Measurements from ENCODE around the gene PDSS2.

The PDSS2 gene

GRCh38 chr6:107443608-107444267 is 15.6 kb downstream of the PDSS2 start:
- Histone ChIP-seq H2BK12ac (ENCODE audit: low read length) (no peak overlapping the region), H2AK5ac (ENCODE audit: low read depth, low read length) (no peak overlapping the region), H2BK120ac (ENCODE audit: low read depth, low read length) (no peak overlapping the region), H2BK15ac (ENCODE audit: low read length) (no peak overlapping the region), H3K9me3 (replicated peaks in 1 of 2; ENCODE audit: control insufficient read depth in 2 of 2, insufficient read depth in 1 of 2, low read depth in 1 of 2, low read length in 2 of 2) (peaks cover 7 to 10% of the 10 kb centered on the region in 2 donors), H3K18ac (ENCODE audit: low read length) (no peak overlapping the region), H4K91ac (ENCODE audit: low read depth, low read length, poor library complexity) (no peak overlapping the region), H3K27me3 (ENCODE audit: control insufficient read depth in 3 of 3, insufficient read depth in 3 of 3, low read depth in 1 of 3, low read length in 3 of 3) (no peaks in the 10 kb centered on the region), H2BK5ac (ENCODE audit: low read length) (no peak overlapping the region), H3K4me1 (ENCODE audit: control insufficient read depth in 2 of 2, insufficient read depth in 1 of 2, low read depth in 1 of 2, low read length in 2 of 2) (no peaks in the 10 kb centered on the region), H3K4me2 (ENCODE audit: insufficient read depth, low read length, poor library complexity, severe bottlenecking) (no peak overlapping the region), H3K36me3 (replicated peaks in 1 of 2; ENCODE audit: control insufficient read depth in 2 of 2, insufficient read depth in 2 of 2, low read length in 2 of 2) (no peaks in the 10 kb centered on the region), H3K27ac (replicated peaks; ENCODE audit: low read length) (no peak overlapping the region), H3K9ac (ENCODE audit: low read depth, low read length, poor library complexity) (no peak overlapping the region), H3K4me3 (ENCODE audit: low read length in 2 of 2) (no peak overlapping the region), H3K79me1 (ENCODE audit: low read depth, low read length) (peaks cover 3% of the 10 kb centered on the region), H3K4ac (ENCODE audit: low read length) (no peak overlapping the region), H4K8ac (ENCODE audit: low read depth, low read length) (no peak overlapping the region), H3K14ac (ENCODE audit: low read length) (no peak overlapping the region), H3K23ac (ENCODE audit: low read depth, low read length, poor library complexity) (no peak overlapping the region), H2AFZ (ENCODE audit: low read length) (no peak overlapping the region)
- WGBS, 2 donors (ENCODE audit: extremely low coverage in 2 of 2, insufficient read length in 2 of 2, insufficient replicate concordance in 1 of 2), result no CpG with 5 or more reads among the region's 7 CpGs
- DNase-seq (ENCODE audit: low spot score), result no peak

GRCh38 chr6:107442938-107443607 is 16.3 kb downstream of the PDSS2 start:
- Histone ChIP-seq H2BK120ac (ENCODE audit: low read depth, low read length) (no peak overlapping the region), H2BK15ac (ENCODE audit: low read length) (no peak overlapping the region), H3K4me2 (ENCODE audit: insufficient read depth, low read length, poor library complexity, severe bottlenecking) (no peak overlapping the region), H3K4me1 (ENCODE audit: control insufficient read depth in 2 of 2, insufficient read depth in 1 of 2, low read depth in 1 of 2, low read length in 2 of 2) (no peaks in the 10 kb centered on the region), H4K8ac (ENCODE audit: low read depth, low read length) (no peak overlapping the region), H3K23ac (ENCODE audit: low read depth, low read length, poor library complexity) (no peak overlapping the region), H2AFZ (ENCODE audit: low read length) (no peak overlapping the region), H3K27me3 (ENCODE audit: control insufficient read depth in 3 of 3, insufficient read depth in 3 of 3, low read depth in 1 of 3, low read length in 3 of 3) (no peaks in the 10 kb centered on the region), H2BK5ac (ENCODE audit: low read length) (no peak overlapping the region), H3K9me3 (replicated peaks in 1 of 2; ENCODE audit: control insufficient read depth in 2 of 2, insufficient read depth in 1 of 2, low read depth in 1 of 2, low read length in 2 of 2) (peaks cover 7 to 9% of the 10 kb centered on the region in 2 donors), H3K18ac (ENCODE audit: low read length) (no peak overlapping the region), H2BK12ac (ENCODE audit: low read length) (no peak overlapping the region), H3K14ac (ENCODE audit: low read length) (no peak overlapping the region), H3K27ac (replicated peaks; ENCODE audit: low read length) (no peak overlapping the region), H4K91ac (ENCODE audit: low read depth, low read length, poor library complexity) (no peak overlapping the region), H2AK5ac (ENCODE audit: low read depth, low read length) (no peak overlapping the region), H3K36me3 (replicated peaks in 1 of 2; ENCODE audit: control insufficient read depth in 2 of 2, insufficient read depth in 2 of 2, low read length in 2 of 2) (no peaks in the 10 kb centered on the region), H3K4ac (ENCODE audit: low read length) (no peak overlapping the region), H3K9ac (ENCODE audit: low read depth, low read length, poor library complexity) (no peak overlapping the region), H3K79me1 (ENCODE audit: low read depth, low read length) (peaks cover 3% of the 10 kb centered on the region), H3K4me3 (ENCODE audit: low read length in 2 of 2) (no peak overlapping the region)
- DNase-seq (ENCODE audit: low spot score), result no peak
- no CpG with 5 or more reads among the region's 2 CpGs for WGBS, 2 donors (ENCODE audit: extremely low coverage in 2 of 2, insufficient read length in 2 of 2, insufficient replicate concordance in 1 of 2)

- H3K27ac ChIP-seq (replicated peaks; ENCODE audit: low read length), result no peak overlapping the region
- H3K9ac ChIP-seq (ENCODE audit: low read depth, low read length, poor library complexity), result no peak overlapping the region
- H3K9me3 ChIP-seq (replicated peaks in 1 of 2; ENCODE audit: control insufficient read depth in 2 of 2, insufficient read depth in 1 of 2, low read depth in 1 of 2, low read length in 2 of 2), result no peaks in the 10 kb centered on the region
- H4K91ac ChIP-seq (ENCODE audit: low read depth, low read length, poor library complexity), result no peak overlapping the region
- no peak overlapping the region for H2BK5ac ChIP-seq (ENCODE audit: low read length)
- H3K4me3 ChIP-seq (ENCODE audit: low read length in 2 of 2), result no peak overlapping the region
- no peaks in the 10 kb centered on the region for H3K79me1 ChIP-seq (ENCODE audit: low read depth, low read length)
- no peak overlapping the region for H3K23ac ChIP-seq (ENCODE audit: low read depth, low read length, poor library complexity)
- DNase-seq (ENCODE audit: low spot score), result no peak
- no peaks in the 10 kb centered on the region for H3K27me3 ChIP-seq (ENCODE audit: control insufficient read depth in 3 of 3, insufficient read depth in 3 of 3, low read depth in 1 of 3, low read length in 3 of 3)
- no CpG with 5 or more reads among the region's 1 CpG for WGBS, 2 donors (ENCODE audit: extremely low coverage in 2 of 2, insufficient read length in 2 of 2, insufficient replicate concordance in 1 of 2)
- H3K36me3 ChIP-seq (replicated peaks in 1 of 2; ENCODE audit: control insufficient read depth in 2 of 2, insufficient read depth in 2 of 2, low read length in 2 of 2), result no peaks in the 10 kb centered on the region
- no peak overlapping the region for H3K4ac ChIP-seq (ENCODE audit: low read length)
- no peak overlapping the region for H2BK120ac ChIP-seq (ENCODE audit: low read depth, low read length)
- H2BK12ac ChIP-seq (ENCODE audit: low read length), result no peak overlapping the region
- H3K4me2 ChIP-seq (ENCODE audit: insufficient read depth, low read length, poor library complexity, severe bottlenecking), result no peak overlapping the region
- no peak overlapping the region for H2AFZ ChIP-seq (ENCODE audit: low read length)
- H3K4me1 ChIP-seq (ENCODE audit: control insufficient read depth in 2 of 2, insufficient read depth in 1 of 2, low read depth in 1 of 2, low read length in 2 of 2), result no peaks in the 10 kb centered on the region
- no peak overlapping the region for H3K18ac ChIP-seq (ENCODE audit: low read length)
- H2AK5ac ChIP-seq (ENCODE audit: low read depth, low read length), result no peak overlapping the region
- no peak overlapping the region for H3K14ac ChIP-seq (ENCODE audit: low read length)
- no peak overlapping the region for H2BK15ac ChIP-seq (ENCODE audit: low read length)
- no peak overlapping the region for H4K8ac ChIP-seq (ENCODE audit: low read depth, low read length)
Measured at GRCh38 chr6:107441682-107442081, 17.7 kb downstream of the PDSS2 start.

GRCh38 chr6:107440936-107441335 is 18.4 kb downstream of the PDSS2 start:
- DNase-seq (ENCODE audit: low spot score), result no peak
- Histone ChIP-seq H2BK5ac (ENCODE audit: low read length) (no peak overlapping the region), H2AFZ (ENCODE audit: low read length) (no peak overlapping the region)

More at GRCh38 chr6:107440936-107441335, 18.4 kb downstream of the PDSS2 start:
- Histone ChIP-seq H3K23ac (ENCODE audit: low read depth, low read length, poor library complexity) (no peak overlapping the region), H3K9ac (ENCODE audit: low read depth, low read length, poor library complexity) (no peak overlapping the region), H3K14ac (ENCODE audit: low read length) (no peak overlapping the region), H3K36me3 (replicated peaks in 1 of 2; ENCODE audit: control insufficient read depth in 2 of 2, insufficient read depth in 2 of 2, low read length in 2 of 2) (no peaks in the 10 kb centered on the region), H2AK5ac (ENCODE audit: low read depth, low read length) (no peak overlapping the region), H4K91ac (ENCODE audit: low read depth, low read length, poor library complexity) (no peak overlapping the region), H3K18ac (ENCODE audit: low read length) (no peak overlapping the region), H3K79me1 (ENCODE audit: low read depth, low read length) (no peaks in the 10 kb centered on the region), H4K8ac (ENCODE audit: low read depth, low read length) (no peak overlapping the region), H3K27ac (replicated peaks; ENCODE audit: low read length) (no peak overlapping the region), H2BK12ac (ENCODE audit: low read length) (no peak overlapping the region), H3K27me3 (ENCODE audit: control insufficient read depth in 3 of 3, insufficient read depth in 3 of 3, low read depth in 1 of 3, low read length in 3 of 3) (no peaks in the 10 kb centered on the region), H2BK15ac (ENCODE audit: low read length) (no peak overlapping the region), H3K4me2 (ENCODE audit: insufficient read depth, low read length, poor library complexity, severe bottlenecking) (no peak overlapping the region), H3K4me3 (ENCODE audit: low read length in 2 of 2) (no peak overlapping the region), H2BK120ac (ENCODE audit: low read depth, low read length) (no peak overlapping the region), H3K4ac (ENCODE audit: low read length) (no peak overlapping the region), H3K4me1 (ENCODE audit: control insufficient read depth in 2 of 2, insufficient read depth in 1 of 2, low read depth in 1 of 2, low read length in 2 of 2) (no peaks in the 10 kb centered on the region), H3K9me3 (replicated peaks in 1 of 2; ENCODE audit: control insufficient read depth in 2 of 2, insufficient read depth in 1 of 2, low read depth in 1 of 2, low read length in 2 of 2) (no peaks in the 10 kb centered on the region)

All from neuronal stem cell (in vitro differentiated cells).